Natural killer cell (primary cell): ENCODE data around the gene SNX11. TPM values are rescaled to one million over a fixed set of nuclear protein-coding genes. Genes with fewer than 3 reads are reported as not detected.

Experiments
- ATAC-seq, 3 donors: fragments of 150-1000 bp in 2 of 3; fragments of 200-7000 bp in 1 of 3; cut with Tn5 transposase; 1 replicate in 1 of 3; 2 replicates in 2 of 3; pipeline ENCODE4 v1.10.0; 2021; ENCODE audit warnings: mild to moderate bottlenecking in 2 of 3, moderate library complexity in 2 of 3
- DNase-seq, 2 donors: peaks; one replicate each; pipeline versions ENCODE4 v3.0.0 to v3.0.0-alpha.2; 2013 to 2021; ENCODE audit warnings: mixed read lengths in 1 of 2
- H3K27ac ChIP-seq: one replicate; pipeline ENCODE4 v1.5.1; 2013; ENCODE audit warnings: mild to moderate bottlenecking, low read length
- H3K27me3 ChIP-seq: one replicate; pipeline ENCODE4 v1.6.1; 2013; ENCODE audit warnings: low read length; ENCODE audit not compliant: control insufficient read depth, insufficient read depth
- H3K36me3 ChIP-seq: one replicate; pipeline ENCODE4 v1.6.1; 2013; ENCODE audit warnings: low read length; ENCODE audit not compliant: control insufficient read depth, insufficient read depth
- H3K4me1 ChIP-seq: one replicate; pipeline ENCODE4 v1.6.1; 2013; ENCODE audit warnings: low read length; ENCODE audit not compliant: control insufficient read depth, insufficient read depth
- H3K4me3 ChIP-seq: one replicate; pipeline ENCODE4 v1.5.1; 2013; ENCODE audit warnings: low read length
- H3K9me3 ChIP-seq: one replicate; pipeline ENCODE4 v1.6.1; 2013; ENCODE audit warnings: low read length; ENCODE audit not compliant: control insufficient read depth, insufficient read depth
- H3K27ac Mint-ChIP-seq, 2 donors: one replicate each; pipeline ENCODE4 v1.8.0; 2022; ENCODE audit warnings: mild to moderate bottlenecking in 2 of 2, mixed read lengths in 2 of 2, moderate library complexity in 1 of 2
- H3K27me3 Mint-ChIP-seq, 2 donors: one replicate each; pipeline ENCODE4 v1.8.0; 2022; ENCODE audit warnings: low read depth in 2 of 2, mixed read lengths in 2 of 2
- H3K36me3 Mint-ChIP-seq: one replicate; pipeline ENCODE4 v1.8.0; 2022; ENCODE audit warnings: mixed read lengths
- H3K4me1 Mint-ChIP-seq, 2 donors: one replicate each; pipeline ENCODE4 v1.8.0; 2022; ENCODE audit warnings: mixed read lengths in 2 of 2
- H3K4me3 Mint-ChIP-seq: one replicate; pipeline ENCODE4 v1.8.0; 2022; ENCODE audit warnings: mild to moderate bottlenecking, moderate library complexity, mixed read lengths
- H3K9me3 Mint-ChIP-seq, 2 donors: one replicate each; pipeline ENCODE4 v1.8.0; 2022; ENCODE audit warnings: mixed read lengths in 2 of 2
- CTCF ChIP-seq: fragments of 200-600 bp; IDR thresholded peaks from one replicate; pipeline ENCODE4 v1.8.0; 2022; ENCODE audit warnings: antibody characterized with exemption
- WGBS: methylation state at CpG from one replicate; pipeline ENCODE4 v1.1.7; 2013; ENCODE audit warnings: missing lambda C conversion rate; ENCODE audit not compliant: insufficient coverage; 5-methylcytosine and 5-hydroxymethylcytosine counted together
- intact Hi-C: fragments of 100-400 bp; cut with micrococcal nuclease; formaldehyde crosslinking; loops from one replicate; pipeline ENCODE4 v1.14.2; 2022
- total RNA-seq, 4 donors: library from RNA; stranded (reverse); fragments of 120-200 nt in 1 of 4; gene quantifications; one replicate each; pipeline versions ENCODE4 v1.2.3 to v1.2.4, GENCODE V29; 2013 to 2022

SNX11 gene
- total RNA-seq, 3 donors from 2014 or later (not counting 1 experiment from before 2014, with no cell fraction given): 22.4 to 43.2 (median 33.2) TPM

- Histone ChIP-seq H3K4me1 (no peaks in the 10 kb centered on the region), H3K27ac (no peak overlapping the region), H3K36me3 (peaks cover 13% of the 10 kb centered on the region), H3K9me3 (no peaks in the 10 kb centered on the region), H3K4me3 (no peak overlapping the region), H3K27me3 (no peaks in the 10 kb centered on the region)
- peak overlapping the region; percentile 43 to 46 for H3K27ac Mint-ChIP-seq
- no peaks in the 10 kb centered on the region for H3K9me3 Mint-ChIP-seq
- H3K4me3 Mint-ChIP-seq: no peak overlapping the region
- DNase-seq (no peak), ATAC-seq (no peak)
- intact Hi-C loops: no loop called here
- no peaks in the 10 kb centered on the region for H3K27me3 Mint-ChIP-seq
- TF ChIP-seq CTCF: no peak
- peaks cover 0 to 6% of the 10 kb centered on the region in 2 donors for H3K4me1 Mint-ChIP-seq
- WGBS: 86% methylated on average over 4 of the region's 5 CpGs
- no peaks in the 10 kb centered on the region for H3K36me3 Mint-ChIP-seq
Observed at GRCh38 chr17:48128400-48128799, 20.8 kb downstream of the SNX11 start.

GRCh38 chr17:48129981-48130380 lies 22.4 kb downstream of the SNX11 start:
- Histone ChIP-seq H3K9me3 (no peaks in the 10 kb centered on the region), H3K27me3 (no peaks in the 10 kb centered on the region), H3K4me3 (no peak overlapping the region), H3K27ac (no peak overlapping the region), H3K36me3 (peaks cover 17% of the 10 kb centered on the region), H3K4me1 (no peaks in the 10 kb centered on the region)
- Mint-ChIP-seq H3K4me1 (peaks cover 0 to 6% of the 10 kb centered on the region in 2 donors), H3K27ac (peak overlapping the region; percentile 40 to 45), H3K27me3 (no peaks in the 10 kb centered on the region), H3K4me3 (no peak overlapping the region), H3K9me3 (no peaks in the 10 kb centered on the region), H3K36me3 (no peaks in the 10 kb centered on the region)
- no peak for DNase-seq
- ATAC-seq: no peak
- 67% methylated on average over 5 of the region's 5 CpGs for WGBS
- intact Hi-C loops: no loop called here
- no peak for TF ChIP-seq CTCF

GRCh38 chr17:48131216-48131824 lies 23.8 kb downstream of the SNX11 start:
- ATAC-seq (peak; percentile 65 to 85 (median 71)), DNase-seq (peak in 1 of 2 donors; percentile 82)
- H3K9me3 Mint-ChIP-seq: no peaks in the 10 kb centered on the region
- Histone ChIP-seq H3K9me3 (no peaks in the 10 kb centered on the region), H3K4me1 (no peaks in the 10 kb centered on the region), H3K27ac (no peak overlapping the region), H3K4me3 (no peak overlapping the region), H3K27me3 (no peaks in the 10 kb centered on the region), H3K36me3 (peaks cover 18% of the 10 kb centered on the region)
- WGBS: 96% methylated on average over 3 of the region's 4 CpGs
- peak; percentile 80 for TF ChIP-seq CTCF
- H3K27ac Mint-ChIP-seq: peak overlapping the region; percentile 40 to 45
- H3K36me3 Mint-ChIP-seq: no peaks in the 10 kb centered on the region
- H3K4me3 Mint-ChIP-seq: no peak overlapping the region
- intact Hi-C loops: loop anchor here (1.0 kb wide), 2 partner anchors 51 to 106 kb away; no protein-coding TSS in a partner anchor
- H3K4me1 Mint-ChIP-seq: peaks cover 0 to 6% of the 10 kb centered on the region in 2 donors
- H3K27me3 Mint-ChIP-seq: no peaks in the 10 kb centered on the region

GRCh38 chr17:48132385-48132784 lies 24.8 kb downstream of the SNX11 start:
- ATAC-seq: no peak
- Histone ChIP-seq H3K4me3 (no peak overlapping the region), H3K27ac (no peak overlapping the region), H3K4me1 (no peaks in the 10 kb centered on the region), H3K27me3 (no peaks in the 10 kb centered on the region), H3K9me3 (no peaks in the 10 kb centered on the region), H3K36me3 (peaks cover 18% of the 10 kb centered on the region)
- WGBS: 98% methylated on average over 5 of the region's 5 CpGs
- H3K27ac Mint-ChIP-seq: no peak overlapping the region
- no peak for DNase-seq
- H3K4me1 Mint-ChIP-seq: peaks cover 0 to 6% of the 10 kb centered on the region in 2 donors
- no peak overlapping the region for H3K4me3 Mint-ChIP-seq
- H3K9me3 Mint-ChIP-seq: no peaks in the 10 kb centered on the region
- H3K27me3 Mint-ChIP-seq: no peaks in the 10 kb centered on the region
- no peaks in the 10 kb centered on the region for H3K36me3 Mint-ChIP-seq
- intact Hi-C loops: no loop called here
- TF ChIP-seq CTCF: no peak
